T-helper 17 cell (primary cell): Measurements from ENCODE around the gene GMPR2. TPM values are rescaled to one million over a fixed set of nuclear protein-coding genes. Genes with fewer than 3 reads are reported as not detected.
A peak's percentile ranks its signal among the peaks of the same experiment; 100 is the strongest.

ENCODE experiments used
- ATAC-seq: fragments of 150-1000 bp; cut with Tn5 transposase; 2 replicates; pipeline ENCODE4 v1.10.0; 2021; ENCODE audit warnings: mild to moderate bottlenecking, moderate library complexity
- DNase-seq, 3 donors: peaks; one replicate each; pipeline versions ENCODE4 v3.0.0 to v3.0.0-alpha.2; 2020 to 2021
- H3K9me3 ChIP-seq: one replicate; pipeline ENCODE4 v1.7.0; 2013; ENCODE audit warnings: low read length, mild to moderate bottlenecking; ENCODE audit not compliant: control insufficient read depth, poor library complexity, severe bottlenecking
- H3K27ac Mint-ChIP-seq: one replicate; pipeline ENCODE4 v1.8.0; 2022; ENCODE audit warnings: mild to moderate bottlenecking, moderate library complexity, mixed read lengths
- H3K27me3 Mint-ChIP-seq: one replicate; pipeline ENCODE4 v1.8.0; 2022; ENCODE audit warnings: mixed read lengths
- H3K36me3 Mint-ChIP-seq: one replicate; pipeline ENCODE4 v1.8.0; 2022; ENCODE audit warnings: low read depth, mixed read lengths
- H3K4me1 Mint-ChIP-seq: one replicate; pipeline ENCODE4 v1.8.0; 2022; ENCODE audit warnings: mild to moderate bottlenecking, mixed read lengths
- H3K4me3 Mint-ChIP-seq: one replicate; pipeline ENCODE4 v1.8.0; 2022; ENCODE audit warnings: mild to moderate bottlenecking, moderate library complexity, mixed read lengths
- total RNA-seq, 4 donors: library from RNA in 2 of 4; stranded (reverse) in 2 of 4; gene quantifications; one replicate each; pipeline ENCODE4 v1.2.3 and lab custom pipeline; 2022 to 2026

GMPR2 gene
- total RNA-seq, 2 donors from 2014 or later, result 37.0 to 44.0 TPM

DNA sequence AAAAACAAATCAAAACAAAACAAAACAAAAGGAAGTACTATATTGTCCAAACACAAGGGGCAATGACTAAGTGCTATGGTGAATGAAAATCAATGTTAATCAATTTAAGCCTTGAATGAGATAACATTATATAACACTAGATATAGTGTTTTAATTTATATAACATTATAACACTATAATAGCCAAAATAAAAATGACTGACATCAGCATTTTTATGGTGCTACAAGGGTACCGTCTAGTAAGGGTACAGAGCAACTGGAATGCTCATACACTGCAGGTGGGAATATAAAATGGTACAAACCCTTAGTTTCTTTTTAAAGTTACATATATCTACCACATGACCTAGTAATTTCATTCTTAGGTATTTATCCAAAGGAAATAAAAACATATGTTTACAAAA is 6.3 kb upstream of the GMPR2 start:
- ATAC-seq, result no peak
- H3K4me3 Mint-ChIP-seq, result no peak overlapping the region
- no peaks in the 10 kb centered on the region for H3K9me3 ChIP-seq
- H3K4me1 Mint-ChIP-seq, result peaks cover 19% of the 10 kb centered on the region
- no peak for DNase-seq
- H3K27ac Mint-ChIP-seq, result peak overlapping the region; percentile 72
- no peaks in the 10 kb centered on the region for H3K27me3 Mint-ChIP-seq
- H3K36me3 Mint-ChIP-seq, result peaks cover 5% of the 10 kb centered on the region

- DNase-seq (no peak), ATAC-seq (no peak)
- H3K4me1 Mint-ChIP-seq, result peaks cover 27% of the 10 kb centered on the region
- H3K4me3 Mint-ChIP-seq, result no peak overlapping the region
- no peaks in the 10 kb centered on the region for H3K27me3 Mint-ChIP-seq
- H3K9me3 ChIP-seq, result no peaks in the 10 kb centered on the region
- H3K36me3 Mint-ChIP-seq, result peaks cover 7% of the 10 kb centered on the region
- H3K27ac Mint-ChIP-seq, result peak overlapping the region; percentile 32
Observed at GRCh38 chr14:24228902-24229301, 3.8 kb upstream of the GMPR2 start.

GRCh38 chr14:24231263-24232120 is 1.2 kb upstream of the GMPR2 start:
- peak overlapping the region; percentile 94 for H3K4me3 Mint-ChIP-seq
- no peaks in the 10 kb centered on the region for H3K9me3 ChIP-seq
- H3K36me3 Mint-ChIP-seq, result peaks cover 16% of the 10 kb centered on the region
- H3K4me1 Mint-ChIP-seq, result peaks cover 40% of the 10 kb centered on the region
- no peak for DNase-seq
- no peaks in the 10 kb centered on the region for H3K27me3 Mint-ChIP-seq
- peak; percentile 46 for ATAC-seq
- H3K27ac Mint-ChIP-seq, result peak overlapping the region; percentile 89

DNA sequence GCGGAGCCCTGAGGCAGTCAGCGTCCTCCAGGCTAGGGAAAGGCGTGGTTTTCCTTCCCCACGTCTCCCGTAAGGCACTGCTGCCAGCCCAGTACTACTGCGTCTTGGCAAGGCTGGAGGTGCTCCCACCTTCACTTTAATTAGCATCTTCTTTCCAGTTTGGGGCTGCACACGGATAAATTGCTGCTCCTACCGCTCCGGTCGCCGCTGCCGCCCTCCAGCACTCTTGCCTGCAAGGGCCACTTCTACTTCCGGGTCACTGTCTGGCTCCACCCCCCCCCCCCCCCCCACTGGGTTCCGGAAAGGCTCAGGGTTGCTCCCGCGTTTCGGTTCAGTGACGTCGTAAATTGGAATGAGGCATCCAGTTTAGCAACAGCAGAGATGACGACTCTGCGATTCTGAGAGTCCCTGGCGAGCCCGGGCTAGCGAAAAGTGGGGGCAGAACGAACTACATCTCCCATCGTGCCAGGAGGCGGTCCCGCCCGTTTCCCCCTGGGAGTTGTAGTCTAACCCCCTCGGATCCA is 546 bp upstream of the GMPR2 start, which contains the start of gene NEDD8:
TSS of gene NEDD8 (minus strand) at position 247 of the 524 bp plus-strand sequence. CDS start at position 147, 100 bp downstream.
- no peaks in the 10 kb centered on the region for H3K9me3 ChIP-seq
- ATAC-seq (peak; percentile 88), DNase-seq (peak; percentile 69 to 80 (median 76))
- no peaks in the 10 kb centered on the region for H3K27me3 Mint-ChIP-seq
- peak within 1 kb of the TSS; percentile 89 for H3K27ac Mint-ChIP-seq
- H3K36me3 Mint-ChIP-seq, result peaks cover 14% of the 10 kb centered on the region
- peak within 1 kb of the TSS; percentile 94 for H3K4me3 Mint-ChIP-seq
- peaks cover 39% of the 10 kb centered on the region for H3K4me1 Mint-ChIP-seq

- Mint-ChIP-seq H3K27ac (peak overlapping the region; percentile 89), H3K36me3 (peaks cover 16% of the 10 kb centered on the region), H3K27me3 (no peaks in the 10 kb centered on the region), H3K4me3 (peak overlapping the region; percentile 94), H3K4me1 (peaks cover 48% of the 10 kb centered on the region)
- no peak for ATAC-seq
- no peaks in the 10 kb centered on the region for H3K9me3 ChIP-seq
- DNase-seq, result no peak
Observed at GRCh38 chr14:24233538-24233866, 773 bp downstream of the GMPR2 start.

DNA sequence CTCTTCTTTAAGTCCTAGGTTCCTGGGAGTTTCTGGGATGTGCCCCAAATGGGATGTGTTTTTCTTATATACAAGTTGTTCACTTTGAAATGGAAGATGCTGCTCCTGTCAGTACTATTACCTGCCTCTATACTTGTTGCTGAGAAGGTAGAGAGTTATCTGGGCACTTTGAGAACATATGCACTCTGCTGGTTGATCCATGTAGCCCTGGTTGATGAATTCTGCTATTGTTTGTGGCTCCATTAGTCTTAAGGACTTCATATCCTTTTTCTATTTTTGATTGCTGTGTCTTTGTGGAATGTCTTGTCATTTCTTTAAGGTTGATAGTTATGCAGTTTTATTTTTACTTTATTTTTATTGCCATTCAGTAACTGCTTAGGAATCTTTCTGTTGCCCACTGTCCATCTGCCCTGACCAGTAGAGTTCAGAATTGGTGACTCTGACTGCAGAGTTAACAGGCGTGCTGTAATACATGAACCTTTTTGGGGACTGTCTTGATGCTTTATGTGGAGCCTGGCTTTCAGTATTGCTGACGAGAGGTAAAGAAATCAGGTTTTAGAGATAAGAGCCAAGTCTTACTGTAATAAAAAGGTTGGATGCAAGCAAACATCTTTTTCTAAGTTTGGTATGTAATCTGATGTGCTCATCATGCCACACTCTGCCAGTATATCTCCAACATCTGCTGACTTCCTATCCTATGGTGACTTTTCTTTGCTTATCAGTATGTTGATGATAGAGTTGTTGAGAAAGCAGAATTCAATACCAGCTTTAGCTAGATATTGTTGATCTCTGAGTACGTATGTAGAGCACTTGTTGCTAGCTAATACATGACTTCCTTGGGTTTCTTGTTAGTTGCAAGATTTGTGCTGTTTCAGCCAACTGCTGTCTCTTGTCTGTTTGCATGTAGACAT is 1.6 kb downstream of the GMPR2 start:
- no peaks in the 10 kb centered on the region for H3K9me3 ChIP-seq
- no peak for DNase-seq
- Mint-ChIP-seq H3K27ac (peak overlapping the region; percentile 89), H3K27me3 (no peaks in the 10 kb centered on the region), H3K36me3 (peaks cover 18% of the 10 kb centered on the region), H3K4me1 (peaks cover 52% of the 10 kb centered on the region), H3K4me3 (peak overlapping the region; percentile 94)
- ATAC-seq, result no peak

GRCh38 chr14:24235804-24236688 is 3.3 kb downstream of the GMPR2 start:
- peak overlapping the region; percentile 15 for H3K4me3 Mint-ChIP-seq
- H3K27ac Mint-ChIP-seq, result peak overlapping the region; percentile 91

DNA sequence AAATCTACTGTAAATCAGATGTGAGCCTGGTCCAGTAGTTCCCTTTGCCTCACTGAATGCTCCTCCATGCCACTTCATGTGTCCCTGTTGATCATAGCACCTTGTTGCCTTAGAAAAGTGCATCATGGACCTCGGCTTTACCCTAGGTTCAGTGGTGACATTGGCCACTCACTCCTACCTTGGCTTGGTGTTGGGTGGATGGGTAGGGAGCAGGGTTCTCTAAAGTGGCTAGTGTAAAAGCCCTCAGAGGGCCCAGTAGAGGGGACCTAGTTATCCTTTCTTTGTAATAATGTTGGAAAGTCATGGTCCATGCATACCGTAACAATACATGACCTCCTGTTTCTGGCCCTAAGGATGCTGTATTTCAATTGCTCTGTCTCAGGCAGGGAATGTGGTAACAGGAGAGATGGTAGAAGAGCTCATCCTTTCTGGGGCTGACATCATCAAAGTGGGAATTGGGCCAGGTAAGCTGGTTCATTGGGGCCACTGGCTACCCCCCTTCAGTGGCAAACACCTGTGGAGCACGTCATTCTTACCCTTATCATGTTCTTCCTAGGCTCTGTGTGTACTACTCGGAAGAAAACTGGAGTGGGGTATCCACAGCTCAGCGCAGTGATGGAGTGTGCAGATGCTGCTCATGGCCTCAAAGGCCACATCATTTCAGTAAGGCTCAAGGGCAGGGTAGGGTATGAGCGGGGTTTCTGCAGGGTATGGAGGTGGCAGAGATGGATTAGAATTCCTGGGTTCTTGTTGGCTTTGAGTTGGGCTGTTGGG is 4.1 kb downstream of the GMPR2 start:
- DNase-seq (no peak), ATAC-seq (no peak)
- Mint-ChIP-seq H3K4me1 (peaks cover 53% of the 10 kb centered on the region), H3K36me3 (peaks cover 18% of the 10 kb centered on the region), H3K27ac (peak overlapping the region; percentile 91), H3K27me3 (no peaks in the 10 kb centered on the region), H3K4me3 (peak overlapping the region; percentile 28)
- no peaks in the 10 kb centered on the region for H3K9me3 ChIP-seq

More at GRCh38 chr14:24235804-24236688, 3.3 kb downstream of the GMPR2 start:
- H3K4me1 Mint-ChIP-seq, result peaks cover 59% of the 10 kb centered on the region
- DNase-seq, result no peak
- no peak for ATAC-seq
- no peaks in the 10 kb centered on the region for H3K9me3 ChIP-seq
- H3K27me3 Mint-ChIP-seq, result no peaks in the 10 kb centered on the region
- peaks cover 18% of the 10 kb centered on the region for H3K36me3 Mint-ChIP-seq

- H3K27ac Mint-ChIP-seq, result peak overlapping the region; percentile 91
- peaks cover 16% of the 10 kb centered on the region for H3K36me3 Mint-ChIP-seq
- ATAC-seq, result no peak
- H3K4me3 Mint-ChIP-seq, result peak overlapping the region; percentile 28
- H3K27me3 Mint-ChIP-seq, result no peaks in the 10 kb centered on the region
- no peaks in the 10 kb centered on the region for H3K9me3 ChIP-seq
- H3K4me1 Mint-ChIP-seq, result peaks cover 53% of the 10 kb centered on the region
- DNase-seq, result no peak
Observed at GRCh38 chr14:24237463-24237955, 4.8 kb downstream of the GMPR2 start.

DNA sequence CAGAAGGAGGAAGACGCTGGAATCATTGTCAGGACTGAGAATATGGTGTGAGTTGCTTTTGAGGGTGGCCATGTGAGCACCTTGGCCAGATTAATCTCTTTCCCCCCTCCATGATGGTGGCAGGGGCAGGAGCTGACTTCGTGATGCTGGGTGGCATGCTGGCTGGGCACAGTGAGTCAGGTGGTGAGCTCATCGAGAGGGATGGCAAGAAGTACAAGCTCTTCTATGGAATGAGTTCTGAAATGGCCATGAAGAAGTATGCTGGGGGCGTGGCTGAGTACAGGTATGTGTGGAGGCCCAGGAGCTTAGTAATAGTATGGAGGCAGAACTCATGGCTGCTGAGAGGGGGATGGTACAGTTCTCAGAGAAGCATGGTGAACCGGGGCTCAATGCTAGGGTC is 5.4 kb downstream of the GMPR2 start:
- H3K27me3 Mint-ChIP-seq, result no peaks in the 10 kb centered on the region
- peak overlapping the region; percentile 91 for H3K27ac Mint-ChIP-seq
- H3K9me3 ChIP-seq, result no peaks in the 10 kb centered on the region
- DNase-seq (no peak), ATAC-seq (no peak)
- peaks cover 58% of the 10 kb centered on the region for H3K4me1 Mint-ChIP-seq
- H3K36me3 Mint-ChIP-seq, result peaks cover 16% of the 10 kb centered on the region
- no peak overlapping the region for H3K4me3 Mint-ChIP-seq

DNA sequence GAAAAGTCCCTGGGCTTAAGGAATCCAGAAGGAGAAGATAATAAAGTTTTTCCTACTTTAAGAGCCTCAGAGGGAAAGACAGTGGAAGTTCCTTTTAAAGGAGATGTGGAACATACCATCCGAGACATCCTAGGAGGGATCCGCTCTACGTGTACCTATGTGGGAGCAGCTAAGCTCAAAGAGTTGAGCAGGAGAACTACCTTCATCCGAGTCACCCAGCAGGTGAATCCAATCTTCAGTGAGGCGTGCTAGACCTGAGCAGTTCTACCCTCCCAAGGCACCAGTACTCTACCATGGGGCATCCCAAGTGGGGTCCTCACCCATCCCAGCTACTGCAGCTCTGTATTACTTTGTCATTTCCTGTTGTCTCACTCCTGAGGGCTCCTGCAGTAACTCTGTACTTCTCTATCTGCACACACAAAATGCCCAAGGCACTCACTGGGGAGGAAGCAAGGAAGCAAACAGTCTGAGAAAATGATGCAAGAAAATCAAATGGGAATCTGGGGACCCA is 5.9 kb downstream of the GMPR2 start:
- H3K27ac Mint-ChIP-seq, result peak overlapping the region; percentile 91
- no peaks in the 10 kb centered on the region for H3K9me3 ChIP-seq
- no peak for DNase-seq
- no peaks in the 10 kb centered on the region for H3K27me3 Mint-ChIP-seq
- H3K4me3 Mint-ChIP-seq, result no peak overlapping the region
- H3K4me1 Mint-ChIP-seq, result peaks cover 58% of the 10 kb centered on the region
- ATAC-seq, result no peak
- peaks cover 16% of the 10 kb centered on the region for H3K36me3 Mint-ChIP-seq
